SJSA1 (cell line): Measurements from ENCODE around the gene XPNPEP2. TPM values are rescaled to one million over a fixed set of nuclear protein-coding genes. Genes with fewer than 3 reads are reported as not detected.

ENCODE experiments used
- DNase-seq, 2 experiments: peaks; one replicate each; pipeline ENCODE4 v3.0.0-alpha.2; 2015 to 2020; ENCODE audit warnings: low spot score in 2 of 2, low read depth in 1 of 2
- H3K27ac ChIP-seq: fragments of 250-450 bp; sonication (Bioruptor Pico); 2 replicates; pipeline ENCODE4 v1.5.1; 2020; ENCODE audit warnings: mild to moderate bottlenecking, moderate library complexity
- H3K27me3 ChIP-seq: fragments of 250-450 bp; sonication (Bioruptor Pico); replicated peaks from 2 replicates; pipeline ENCODE4 v1.5.1; 2020; ENCODE audit warnings: mild to moderate bottlenecking, moderate library complexity
- H3K36me3 ChIP-seq: fragments of 250-450 bp; sonication (Bioruptor Pico); 2 replicates; pipeline ENCODE4 v1.5.1; 2020; ENCODE audit warnings: mild to moderate bottlenecking
- H3K4me1 ChIP-seq: fragments of 250-450 bp; sonication (Bioruptor Pico); replicated peaks from 2 replicates; pipeline ENCODE4 v1.6.1; 2021; ENCODE audit warnings: mild to moderate bottlenecking
- H3K4me3 ChIP-seq: fragments of 250-450 bp; sonication (Bioruptor Pico); 2 replicates; pipeline ENCODE4 v1.5.1; 2020; ENCODE audit warnings: mild to moderate bottlenecking
- H3K9me3 ChIP-seq: fragments of 250-450 bp; sonication (Bioruptor Pico); replicated peaks from 2 replicates; pipeline ENCODE4 v1.5.1; 2020; ENCODE audit warnings: mild to moderate bottlenecking
- total RNA-seq: library from RNA; depleted of rRNA; stranded (reverse); fragments of >200 nt; shearing (Covaris generic); gene quantifications from 2 replicates; pipeline ENCODE4 v1.2.3, GENCODE V29; 2014

Gene XPNPEP2
- total RNA-seq, 1 experiment from 2014 or later = 0.03 TPM

GRCh38 chrX:129793604-129794191 lies 54.9 kb downstream of the XPNPEP2 start:
- H3K4me3 ChIP-seq = no peak overlapping the region
- no peaks in the 10 kb centered on the region for H3K4me1 ChIP-seq
- H3K27ac ChIP-seq = no peak overlapping the region
- H3K27me3 ChIP-seq = no peaks in the 10 kb centered on the region
- no peak for DNase-seq
- H3K36me3 ChIP-seq = no peaks in the 10 kb centered on the region
- H3K9me3 ChIP-seq = no peaks in the 10 kb centered on the region

- Histone ChIP-seq H3K4me1 (no peaks in the 10 kb centered on the region), H3K9me3 (no peaks in the 10 kb centered on the region), H3K27ac (no peak overlapping the region), H3K27me3 (no peaks in the 10 kb centered on the region), H3K4me3 (no peak overlapping the region), H3K36me3 (no peaks in the 10 kb centered on the region)
- DNase-seq = no peak
These were observed 56.8 kb downstream of the XPNPEP2 start for GRCh38 chrX:129795584-129795983.

GRCh38 chrX:129797251-129797906 lies 58.6 kb downstream of the XPNPEP2 start:
- DNase-seq = no peak
- H3K4me3 ChIP-seq = no peak overlapping the region
- no peaks in the 10 kb centered on the region for H3K9me3 ChIP-seq
- no peaks in the 10 kb centered on the region for H3K36me3 ChIP-seq
- no peaks in the 10 kb centered on the region for H3K4me1 ChIP-seq
- H3K27ac ChIP-seq = no peak overlapping the region
- no peaks in the 10 kb centered on the region for H3K27me3 ChIP-seq

- Histone ChIP-seq H3K27ac (no peak overlapping the region), H3K27me3 (no peaks in the 10 kb centered on the region), H3K36me3 (no peaks in the 10 kb centered on the region), H3K4me3 (no peak overlapping the region), H3K9me3 (no peaks in the 10 kb centered on the region), H3K4me1 (no peaks in the 10 kb centered on the region)
- no peak for DNase-seq
These were observed 59.7 kb downstream of the XPNPEP2 start for GRCh38 chrX:129798456-129798855.

GRCh38 chrX:129798888-129799287 lies 60.1 kb downstream of the XPNPEP2 start:
- Histone ChIP-seq H3K4me1 (no peaks in the 10 kb centered on the region), H3K27ac (no peak overlapping the region), H3K4me3 (no peak overlapping the region), H3K9me3 (no peaks in the 10 kb centered on the region), H3K36me3 (no peaks in the 10 kb centered on the region), H3K27me3 (no peaks in the 10 kb centered on the region)
- no peak for DNase-seq

GRCh38 chrX:129800186-129800585 lies 61.4 kb downstream of the XPNPEP2 start:
- no peaks in the 10 kb centered on the region for H3K4me1 ChIP-seq
- no peak overlapping the region for H3K27ac ChIP-seq
- H3K27me3 ChIP-seq = no peaks in the 10 kb centered on the region
- DNase-seq = no peak
- no peak overlapping the region for H3K4me3 ChIP-seq
- no peaks in the 10 kb centered on the region for H3K9me3 ChIP-seq
- H3K36me3 ChIP-seq = no peaks in the 10 kb centered on the region

- H3K4me3 ChIP-seq = no peak overlapping the region
- no peaks in the 10 kb centered on the region for H3K27me3 ChIP-seq
- DNase-seq = no peak
- no peaks in the 10 kb centered on the region; the same call in 1 of the 2 replicates for H3K36me3 ChIP-seq
- H3K27ac ChIP-seq = no peak overlapping the region
- H3K9me3 ChIP-seq = no peaks in the 10 kb centered on the region
- no peaks in the 10 kb centered on the region for H3K4me1 ChIP-seq
These were observed 64.1 kb downstream of the XPNPEP2 start for GRCh38 chrX:129802863-129803262.

GRCh38 chrX:129804806-129805205 lies 66.0 kb downstream of the XPNPEP2 start:
- no peaks in the 10 kb centered on the region for H3K9me3 ChIP-seq
- no peaks in the 10 kb centered on the region; the same call in 1 of the 2 replicates for H3K36me3 ChIP-seq
- no peak overlapping the region for H3K27ac ChIP-seq
- H3K4me1 ChIP-seq = no peaks in the 10 kb centered on the region
- no peaks in the 10 kb centered on the region for H3K27me3 ChIP-seq
- no peak overlapping the region for H3K4me3 ChIP-seq
- DNase-seq = no peak

GRCh38 chrX:129808158-129808828 lies 69.5 kb downstream of the XPNPEP2 start:
- Histone ChIP-seq H3K27me3 (no peaks in the 10 kb centered on the region), H3K27ac (no peak overlapping the region), H3K4me3 (no peak overlapping the region), H3K9me3 (no peaks in the 10 kb centered on the region), H3K36me3 (no peaks in the 10 kb centered on the region; the same call in 1 of the 2 replicates), H3K4me1 (no peaks in the 10 kb centered on the region)
- DNase-seq = no peak

GRCh38 chrX:129808829-129809796 lies 70.3 kb downstream of the XPNPEP2 start:
- H3K4me3 ChIP-seq = no peak overlapping the region
- H3K27me3 ChIP-seq = no peaks in the 10 kb centered on the region
- no peaks in the 10 kb centered on the region for H3K4me1 ChIP-seq
- no peak for DNase-seq
- no peaks in the 10 kb centered on the region for H3K9me3 ChIP-seq
- no peak overlapping the region for H3K27ac ChIP-seq
- no peaks in the 10 kb centered on the region; the same call in 1 of the 2 replicates for H3K36me3 ChIP-seq

GRCh38 chrX:129813662-129814368 lies 75.0 kb downstream of the XPNPEP2 start:
- no peak overlapping the region for H3K27ac ChIP-seq
- DNase-seq = no peak
- H3K4me1 ChIP-seq = no peaks in the 10 kb centered on the region
- H3K9me3 ChIP-seq = no peaks in the 10 kb centered on the region
- no peak overlapping the region for H3K4me3 ChIP-seq
- H3K36me3 ChIP-seq = no peaks in the 10 kb centered on the region; the same call in 1 of the 2 replicates
- H3K27me3 ChIP-seq = no peaks in the 10 kb centered on the region

GRCh38 chrX:129818123-129818522 lies 79.3 kb downstream of the XPNPEP2 start:
- no peak for DNase-seq
- Histone ChIP-seq H3K36me3 (peaks cover 5% of the 10 kb centered on the region; the same call in 1 of the 2 replicates), H3K4me1 (no peaks in the 10 kb centered on the region), H3K9me3 (no peaks in the 10 kb centered on the region), H3K4me3 (no peak overlapping the region), H3K27me3 (no peaks in the 10 kb centered on the region), H3K27ac (no peak overlapping the region)
